Measurements from ENCODE around the gene HBS1L.
A peak's percentile ranks its signal among the peaks of the same experiment; 100 is the strongest.

HBS1L gene

GRCh38 chr6:134954272-134955000, 100.2 kb downstream of the HBS1L start:
- DNase-seq (ENCODE audit: low spot score) (no peak), FAIRE-seq (no peak)

GRCh38 chr6:134951494-134952263, 102.9 kb downstream of the HBS1L start:
- no peak for FAIRE-seq
- no peak for DNase-seq (ENCODE audit: low spot score)

- no peak for FAIRE-seq
- DNase-seq (ENCODE audit: low spot score): no peak
Observed at GRCh38 chr6:134950482-134950881, 104.1 kb downstream of the HBS1L start.

GRCh38 chr6:134949927-134950326, 104.7 kb downstream of the HBS1L start, which contains the start of gene ALDH8A1:
ALDH8A1 (minus strand) TSS chr6:134950101; CDS start chr6:134950053, 48 bp downstream.
- DNase-seq (ENCODE audit: low spot score) (no peak), FAIRE-seq (no peak)

GRCh38 chr6:134948691-134949090, 105.9 kb downstream of the HBS1L start:
- peak; percentile 35 for FAIRE-seq
- no peak for DNase-seq (ENCODE audit: low spot score)

- FAIRE-seq (no peak), DNase-seq (ENCODE audit: low spot score) (no peak)
Observed at GRCh38 chr6:134948142-134948541, 106.5 kb downstream of the HBS1L start.

- DNase-seq (ENCODE audit: low spot score) (no peak), FAIRE-seq (no peak)
Observed at GRCh38 chr6:134945045-134945444, 109.6 kb downstream of the HBS1L start.

GRCh38 chr6:134943522-134944111, 111.0 kb downstream of the HBS1L start:
- FAIRE-seq (no peak), DNase-seq (ENCODE audit: low spot score) (no peak)

GRCh38 chr6:134938896-134939295, 115.7 kb downstream of the HBS1L start:
- DNase-seq (ENCODE audit: low spot score) (peak; percentile 11), FAIRE-seq (no peak)

GRCh38 chr6:134937426-134937825, 117.2 kb downstream of the HBS1L start:
- DNase-seq (ENCODE audit: low spot score) (no peak), FAIRE-seq (no peak)

GRCh38 chr6:134936931-134937330, 117.7 kb downstream of the HBS1L start:
- DNase-seq (ENCODE audit: low spot score) (peak; percentile 79), FAIRE-seq (peak; percentile 83)

GRCh38 chr6:134936476-134936875, 118.1 kb downstream of the HBS1L start:
- FAIRE-seq: no peak
- DNase-seq (ENCODE audit: low spot score): no peak

GRCh38 chr6:134934793-134935485, 119.7 kb downstream of the HBS1L start:
- peak; percentile 86 for FAIRE-seq
- peak; percentile 70 for DNase-seq (ENCODE audit: low spot score)

GRCh38 chr6:134932535-134933470, 121.8 kb downstream of the HBS1L start:
- DNase-seq (ENCODE audit: low spot score) (no peak), FAIRE-seq (no peak)

GRCh38 chr6:134932098-134932497, 122.5 kb downstream of the HBS1L start:
- no peak for DNase-seq (ENCODE audit: low spot score)
- FAIRE-seq: no peak

- DNase-seq (ENCODE audit: low spot score) (no peak), FAIRE-seq (no peak)
Observed at GRCh38 chr6:134930463-134930862, 124.2 kb downstream of the HBS1L start.

- FAIRE-seq: no peak
- DNase-seq (ENCODE audit: low spot score): no peak
Observed at GRCh38 chr6:134928151-134928900, 126.3 kb downstream of the HBS1L start.

GRCh38 chr6:134925800-134926199, 128.8 kb downstream of the HBS1L start:
- FAIRE-seq (no peak), DNase-seq (ENCODE audit: low spot score) (peak; percentile 28)

- no peak for DNase-seq (ENCODE audit: low spot score)
- no peak for FAIRE-seq
Observed at GRCh38 chr6:134921721-134922261, 132.8 kb downstream of the HBS1L start.

GRCh38 chr6:134921276-134921675, 133.3 kb downstream of the HBS1L start:
- FAIRE-seq (no peak), DNase-seq (ENCODE audit: low spot score) (no peak)

Data from RCC 7860 (cell line).